Measurements from ENCODE around the gene ADAM22.

The ADAM22 gene

DNA sequence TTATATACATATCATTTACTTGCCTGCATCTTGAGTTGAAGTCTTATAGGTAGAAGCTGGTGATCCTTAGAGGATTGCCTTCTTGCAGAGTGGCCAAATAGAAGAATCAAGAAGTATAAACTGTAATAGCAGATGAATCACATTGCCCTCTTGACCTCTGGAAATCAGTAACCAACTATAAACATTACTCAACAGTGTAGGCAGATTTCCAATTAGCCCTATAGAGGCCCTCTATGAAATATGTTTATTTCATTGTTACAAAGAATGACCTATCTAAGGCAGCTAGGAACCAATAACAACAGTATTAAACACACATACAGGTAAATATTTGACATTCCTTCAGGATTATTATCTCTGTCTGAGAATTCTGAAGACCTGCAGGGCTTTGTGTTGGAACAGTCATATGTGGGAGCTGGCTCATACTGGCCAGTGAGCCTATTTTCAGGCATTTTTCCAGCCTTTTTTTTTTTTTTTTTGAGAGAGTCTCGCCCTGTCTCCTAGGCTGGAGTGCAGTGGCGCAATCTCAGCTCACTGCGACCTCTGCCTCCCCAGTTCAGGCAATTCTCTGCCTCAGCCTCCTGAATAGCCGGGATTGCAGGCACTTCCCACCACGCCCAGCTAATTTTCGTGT lies 292.9 kb downstream of the ADAM22 start:
- no peak for DNase-seq (ENCODE audit: low spot score)
- TF ChIP-seq, protein P1, sequence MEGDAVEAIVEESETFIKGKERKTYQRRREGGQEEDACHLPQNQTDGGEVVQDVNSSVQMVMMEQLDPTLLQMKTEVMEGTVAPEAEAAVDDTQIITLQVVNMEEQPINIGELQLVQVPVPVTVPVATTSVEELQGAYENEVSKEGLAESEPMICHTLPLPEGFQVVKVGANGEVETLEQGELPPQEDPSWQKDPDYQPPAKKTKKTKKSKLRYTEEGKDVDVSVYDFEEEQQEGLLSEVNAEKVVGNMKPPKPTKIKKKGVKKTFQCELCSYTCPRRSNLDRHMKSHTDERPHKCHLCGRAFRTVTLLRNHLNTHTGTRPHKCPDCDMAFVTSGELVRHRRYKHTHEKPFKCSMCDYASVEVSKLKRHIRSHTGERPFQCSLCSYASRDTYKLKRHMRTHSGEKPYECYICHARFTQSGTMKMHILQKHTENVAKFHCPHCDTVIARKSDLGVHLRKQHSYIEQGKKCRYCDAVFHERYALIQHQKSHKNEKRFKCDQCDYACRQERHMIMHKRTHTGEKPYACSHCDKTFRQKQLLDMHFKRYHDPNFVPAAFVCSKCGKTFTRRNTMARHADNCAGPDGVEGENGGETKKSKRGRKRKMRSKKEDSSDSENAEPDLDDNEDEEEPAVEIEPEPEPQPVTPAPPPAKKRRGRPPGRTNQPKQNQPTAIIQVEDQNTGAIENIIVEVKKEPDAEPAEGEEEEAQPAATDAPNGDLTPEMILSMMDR (IDR thresholded peaks at IDR 0.05; ENCODE audit: extremely low read depth, missing control alignments) = no peak

DNA sequence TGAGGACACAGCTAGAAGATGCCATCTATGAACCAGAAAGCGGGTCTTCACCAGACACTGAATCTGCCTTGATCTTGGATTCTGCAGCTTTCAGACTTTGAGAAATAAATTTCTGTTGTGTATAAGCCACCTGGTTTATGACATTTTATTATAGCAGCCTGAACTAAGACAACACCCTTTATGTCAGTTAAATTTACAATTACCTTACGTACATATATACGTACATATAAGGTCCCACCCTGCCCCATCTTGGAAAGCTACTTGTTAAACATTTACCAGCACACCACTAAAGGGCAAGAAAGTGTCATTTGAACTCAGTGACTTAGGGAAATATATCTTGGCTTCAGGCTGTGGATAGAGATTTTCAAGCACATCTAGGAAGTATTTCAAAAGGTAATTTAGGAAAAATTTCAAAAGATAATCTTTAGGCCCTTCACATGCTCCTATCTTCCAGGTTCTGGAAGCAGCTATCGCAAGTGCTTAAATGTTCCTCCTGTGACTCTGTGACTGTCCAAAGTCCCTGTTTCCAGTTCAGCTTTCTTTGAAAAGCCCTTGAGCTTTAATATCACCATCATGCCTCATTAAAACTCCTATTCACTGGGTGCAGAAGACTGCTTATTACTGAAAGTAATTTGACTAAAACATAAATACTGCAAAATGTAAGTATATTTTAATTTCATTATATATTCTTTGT lies 295.4 kb downstream of the ADAM22 start:
- no peak for DNase-seq (ENCODE audit: low spot score)
- TF ChIP-seq, protein P1 (IDR thresholded peaks at IDR 0.05; ENCODE audit: extremely low read depth, missing control alignments) = no peak

DNA sequence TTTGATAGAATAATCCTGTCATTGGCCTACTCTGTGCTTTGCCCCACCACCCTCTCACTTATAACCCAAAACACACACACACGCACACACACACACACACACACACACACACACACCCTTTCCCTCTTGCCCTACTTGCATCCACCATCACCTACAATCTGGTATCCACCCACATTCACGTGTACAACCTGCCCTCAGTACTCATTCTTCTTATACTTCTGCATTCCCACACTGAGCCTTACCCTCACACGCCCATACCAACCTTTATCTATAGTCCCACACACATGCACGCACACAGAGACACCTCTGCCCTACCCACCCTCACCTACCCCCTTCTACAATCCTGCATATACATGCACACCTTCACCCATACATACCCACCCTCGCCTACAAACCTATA lies 296.6 kb downstream of the ADAM22 start:
- DNase-seq (ENCODE audit: low spot score) = no peak
- TF ChIP-seq, protein P1 (IDR thresholded peaks at IDR 0.05; ENCODE audit: extremely low read depth, missing control alignments) = no peak

DNA sequence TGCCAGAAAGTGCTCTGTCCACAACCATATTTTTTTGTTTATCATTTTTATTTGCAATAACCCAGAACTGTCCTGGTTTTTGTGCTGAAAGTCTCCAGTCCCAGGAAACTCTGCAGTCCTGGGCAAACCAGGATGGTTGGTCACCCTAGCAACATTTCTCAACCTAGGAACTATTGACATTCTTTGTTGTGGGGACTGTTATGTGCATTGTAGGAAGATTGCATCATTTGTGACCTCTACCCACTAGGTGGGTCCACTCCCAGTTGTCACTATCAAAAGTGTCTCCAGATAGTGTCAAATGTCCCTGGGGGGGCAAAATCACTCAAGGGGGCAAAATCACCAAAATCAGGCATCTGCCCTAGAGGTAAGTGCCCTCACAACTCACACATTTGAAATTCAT lies 299.8 kb downstream of the ADAM22 start:
- DNase-seq (ENCODE audit: low spot score) = no peak
- TF ChIP-seq, protein P1 (IDR thresholded peaks at IDR 0.05; ENCODE audit: extremely low read depth, missing control alignments) = no peak

DNA sequence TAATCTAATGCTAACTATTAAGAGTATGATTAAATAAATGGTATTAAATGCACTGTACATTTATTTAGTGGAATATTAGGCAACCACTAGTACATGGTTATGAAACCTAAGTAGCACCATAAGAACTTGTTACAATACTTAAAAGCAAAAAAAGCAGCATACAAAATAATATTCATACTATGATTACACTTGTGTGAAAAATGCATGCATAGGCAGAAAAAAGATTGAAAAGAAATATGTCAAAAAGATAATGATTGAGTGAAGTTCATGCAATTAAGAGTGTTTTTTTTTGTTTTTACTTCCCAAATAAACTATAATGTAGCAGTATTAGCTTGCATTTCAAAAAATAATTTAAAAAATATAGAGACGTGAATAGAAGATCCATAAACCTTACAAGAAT lies 305.8 kb downstream of the ADAM22 start:
- TF ChIP-seq, protein P1 (IDR thresholded peaks at IDR 0.05; ENCODE audit: extremely low read depth, missing control alignments) = no peak
- DNase-seq (ENCODE audit: low spot score) = no peak

DNA sequence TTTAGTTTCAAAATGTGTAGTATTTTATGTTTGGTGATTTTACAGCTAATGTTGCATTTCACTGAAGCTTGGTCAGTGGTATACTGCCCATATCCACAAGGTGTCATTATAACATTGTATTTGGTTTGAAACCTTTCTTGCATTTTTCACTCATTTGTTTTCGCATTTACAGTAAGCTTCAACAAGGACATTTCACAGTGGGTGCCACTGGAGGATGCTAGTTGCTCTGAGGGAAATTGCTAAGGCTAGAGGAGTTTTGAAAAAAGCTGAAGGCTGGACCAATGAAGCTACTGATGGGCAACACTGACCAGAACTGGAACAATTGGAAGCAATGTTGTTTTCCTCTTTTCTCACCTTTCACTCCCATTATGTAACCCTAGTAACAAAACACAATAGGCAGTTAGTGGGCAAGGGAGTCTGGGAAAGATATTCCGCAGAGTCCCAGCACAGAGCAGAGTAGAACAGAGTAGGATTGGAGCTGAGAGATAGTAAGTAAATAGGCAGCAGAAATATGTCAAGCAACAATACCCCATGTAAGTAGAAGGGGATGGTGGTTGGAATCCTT lies 309.4 kb downstream of the ADAM22 start:
- peak; percentile 32 for DNase-seq (ENCODE audit: low spot score)
- TF ChIP-seq, protein P1 (IDR thresholded peaks at IDR 0.05; ENCODE audit: extremely low read depth, missing control alignments) = peak; percentile 21

DNA sequence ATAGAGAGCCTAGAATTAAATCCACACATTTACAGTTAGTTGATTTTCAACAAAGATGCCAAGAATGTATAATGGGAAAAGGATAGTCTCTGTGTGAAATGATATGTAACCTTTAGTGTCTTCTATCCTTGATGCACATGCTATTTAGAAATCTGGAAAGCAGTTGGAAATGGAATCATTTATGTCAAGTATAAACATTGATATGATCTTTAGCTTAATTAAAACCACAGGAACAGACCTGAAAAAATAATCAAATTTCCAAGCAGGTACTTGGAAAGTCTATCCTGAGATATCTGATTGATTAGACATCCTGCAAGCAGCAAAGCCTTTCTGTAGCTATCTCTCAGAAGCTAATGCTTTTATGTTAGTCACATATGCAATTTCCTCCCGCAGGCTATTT lies 310.2 kb downstream of the ADAM22 start:
- TF ChIP-seq, protein P1 (IDR thresholded peaks at IDR 0.05; ENCODE audit: extremely low read depth, missing control alignments) = no peak
- DNase-seq (ENCODE audit: low spot score) = no peak
